H1 (cell line): Measurements from ENCODE around the gene RABL6. TPM values are rescaled to one million over a fixed set of nuclear protein-coding genes. Genes with fewer than 3 reads are reported as not detected.

ENCODE experiments used
- BCL11A ChIP-seq, 2 experiments: IDR thresholded peaks; one replicate each; pipeline ENCODE4 v1.6.1; 2011; ENCODE audit warnings: low read depth in 2 of 2, low read length in 2 of 2, mild to moderate bottlenecking in 2 of 2
- CHD2 ChIP-seq: IDR thresholded peaks from 2 replicates; pipeline ENCODE4 v1.6.1; 2012; ENCODE audit warnings: low read length, improper control_type of control experiment
- TBP ChIP-seq: IDR thresholded peaks from 2 replicates; pipeline ENCODE4 v1.6.1; 2011; ENCODE audit warnings: low read depth, low read length, improper control_type of control experiment
- polyA plus RNA-seq, 7 experiments: library from polyadenylated mRNA; depleted of rRNA in 3 of 7; stranded (reverse) in 5 of 7; unstranded in 2 of 7; fragments of >200 nt in 5 of 7; fragments of 200-250 nt in 2 of 7; gene quantifications; 1 replicate in 5 of 7; 2 replicates in 1 of 7; 4 replicates in 1 of 7; pipeline versions ENCODE4 v1.2.1 to v1.2.3, GENCODE V29; 2011 to 2013; ENCODE audit warnings: missing spikeins in 2 of 7, mixed read lengths in 2 of 7
- total RNA-seq: library from RNA; stranded (reverse); fragmentation: NEBNext Ultra II Directional; extraction: Animal tissue kit (Norgen Biotek cat#: 25700); gene quantifications from 2 replicates; pipeline ENCODE4 v1.2.1, GENCODE V29; 2021
- TF ChIP-seq, protein P1 (sequence below): fragments of 300-600 bp; sonication (generic); IDR thresholded peaks from 2 replicates; pipeline ENCODE4 v1.7.1; 2012; ENCODE audit warnings: low read length, moderate library complexity, mild to moderate bottlenecking, inconsistent platforms; ENCODE audit not compliant: insufficient replicate concordance

RABL6 gene
- total and polyA plus RNA-seq, 2 of the 8 experiments (the other 6 are each of a cell fraction or from before 2014, with no cell fraction given), result 70.1 to 130 TPM

DNA sequence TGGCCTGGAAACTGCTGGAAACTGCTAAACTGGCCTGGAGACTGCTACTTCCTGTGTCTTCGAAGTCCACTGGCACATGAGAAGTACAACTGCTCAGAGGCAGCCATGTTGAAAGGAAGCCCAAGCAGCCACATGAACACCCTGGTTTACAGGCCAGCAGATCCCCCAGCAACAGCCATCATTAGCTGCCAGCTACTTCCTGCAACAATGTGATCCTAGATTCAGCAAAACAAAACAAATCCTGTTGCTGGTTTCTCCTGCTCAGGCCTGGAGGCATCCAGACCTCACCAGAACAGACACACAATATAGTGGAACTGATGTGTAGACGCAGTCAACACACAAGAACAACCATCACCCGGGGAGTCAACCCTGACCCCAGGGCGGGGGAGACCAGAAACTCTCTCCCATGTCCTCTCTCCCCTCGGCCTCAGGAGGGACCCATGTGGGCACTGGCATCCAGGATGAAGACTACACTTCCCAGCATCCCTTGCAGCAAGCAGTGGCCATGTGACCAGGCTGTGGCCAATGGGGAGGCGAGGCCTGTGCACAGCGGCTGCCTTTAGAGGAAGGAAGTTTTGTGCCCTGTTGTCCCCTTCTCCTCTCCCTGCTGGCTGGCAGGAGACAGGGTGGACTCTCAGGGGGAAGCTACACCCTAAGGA lies 34.2 kb upstream of the RABL6 start (continued):
- TF ChIP-seq, protein P1, sequence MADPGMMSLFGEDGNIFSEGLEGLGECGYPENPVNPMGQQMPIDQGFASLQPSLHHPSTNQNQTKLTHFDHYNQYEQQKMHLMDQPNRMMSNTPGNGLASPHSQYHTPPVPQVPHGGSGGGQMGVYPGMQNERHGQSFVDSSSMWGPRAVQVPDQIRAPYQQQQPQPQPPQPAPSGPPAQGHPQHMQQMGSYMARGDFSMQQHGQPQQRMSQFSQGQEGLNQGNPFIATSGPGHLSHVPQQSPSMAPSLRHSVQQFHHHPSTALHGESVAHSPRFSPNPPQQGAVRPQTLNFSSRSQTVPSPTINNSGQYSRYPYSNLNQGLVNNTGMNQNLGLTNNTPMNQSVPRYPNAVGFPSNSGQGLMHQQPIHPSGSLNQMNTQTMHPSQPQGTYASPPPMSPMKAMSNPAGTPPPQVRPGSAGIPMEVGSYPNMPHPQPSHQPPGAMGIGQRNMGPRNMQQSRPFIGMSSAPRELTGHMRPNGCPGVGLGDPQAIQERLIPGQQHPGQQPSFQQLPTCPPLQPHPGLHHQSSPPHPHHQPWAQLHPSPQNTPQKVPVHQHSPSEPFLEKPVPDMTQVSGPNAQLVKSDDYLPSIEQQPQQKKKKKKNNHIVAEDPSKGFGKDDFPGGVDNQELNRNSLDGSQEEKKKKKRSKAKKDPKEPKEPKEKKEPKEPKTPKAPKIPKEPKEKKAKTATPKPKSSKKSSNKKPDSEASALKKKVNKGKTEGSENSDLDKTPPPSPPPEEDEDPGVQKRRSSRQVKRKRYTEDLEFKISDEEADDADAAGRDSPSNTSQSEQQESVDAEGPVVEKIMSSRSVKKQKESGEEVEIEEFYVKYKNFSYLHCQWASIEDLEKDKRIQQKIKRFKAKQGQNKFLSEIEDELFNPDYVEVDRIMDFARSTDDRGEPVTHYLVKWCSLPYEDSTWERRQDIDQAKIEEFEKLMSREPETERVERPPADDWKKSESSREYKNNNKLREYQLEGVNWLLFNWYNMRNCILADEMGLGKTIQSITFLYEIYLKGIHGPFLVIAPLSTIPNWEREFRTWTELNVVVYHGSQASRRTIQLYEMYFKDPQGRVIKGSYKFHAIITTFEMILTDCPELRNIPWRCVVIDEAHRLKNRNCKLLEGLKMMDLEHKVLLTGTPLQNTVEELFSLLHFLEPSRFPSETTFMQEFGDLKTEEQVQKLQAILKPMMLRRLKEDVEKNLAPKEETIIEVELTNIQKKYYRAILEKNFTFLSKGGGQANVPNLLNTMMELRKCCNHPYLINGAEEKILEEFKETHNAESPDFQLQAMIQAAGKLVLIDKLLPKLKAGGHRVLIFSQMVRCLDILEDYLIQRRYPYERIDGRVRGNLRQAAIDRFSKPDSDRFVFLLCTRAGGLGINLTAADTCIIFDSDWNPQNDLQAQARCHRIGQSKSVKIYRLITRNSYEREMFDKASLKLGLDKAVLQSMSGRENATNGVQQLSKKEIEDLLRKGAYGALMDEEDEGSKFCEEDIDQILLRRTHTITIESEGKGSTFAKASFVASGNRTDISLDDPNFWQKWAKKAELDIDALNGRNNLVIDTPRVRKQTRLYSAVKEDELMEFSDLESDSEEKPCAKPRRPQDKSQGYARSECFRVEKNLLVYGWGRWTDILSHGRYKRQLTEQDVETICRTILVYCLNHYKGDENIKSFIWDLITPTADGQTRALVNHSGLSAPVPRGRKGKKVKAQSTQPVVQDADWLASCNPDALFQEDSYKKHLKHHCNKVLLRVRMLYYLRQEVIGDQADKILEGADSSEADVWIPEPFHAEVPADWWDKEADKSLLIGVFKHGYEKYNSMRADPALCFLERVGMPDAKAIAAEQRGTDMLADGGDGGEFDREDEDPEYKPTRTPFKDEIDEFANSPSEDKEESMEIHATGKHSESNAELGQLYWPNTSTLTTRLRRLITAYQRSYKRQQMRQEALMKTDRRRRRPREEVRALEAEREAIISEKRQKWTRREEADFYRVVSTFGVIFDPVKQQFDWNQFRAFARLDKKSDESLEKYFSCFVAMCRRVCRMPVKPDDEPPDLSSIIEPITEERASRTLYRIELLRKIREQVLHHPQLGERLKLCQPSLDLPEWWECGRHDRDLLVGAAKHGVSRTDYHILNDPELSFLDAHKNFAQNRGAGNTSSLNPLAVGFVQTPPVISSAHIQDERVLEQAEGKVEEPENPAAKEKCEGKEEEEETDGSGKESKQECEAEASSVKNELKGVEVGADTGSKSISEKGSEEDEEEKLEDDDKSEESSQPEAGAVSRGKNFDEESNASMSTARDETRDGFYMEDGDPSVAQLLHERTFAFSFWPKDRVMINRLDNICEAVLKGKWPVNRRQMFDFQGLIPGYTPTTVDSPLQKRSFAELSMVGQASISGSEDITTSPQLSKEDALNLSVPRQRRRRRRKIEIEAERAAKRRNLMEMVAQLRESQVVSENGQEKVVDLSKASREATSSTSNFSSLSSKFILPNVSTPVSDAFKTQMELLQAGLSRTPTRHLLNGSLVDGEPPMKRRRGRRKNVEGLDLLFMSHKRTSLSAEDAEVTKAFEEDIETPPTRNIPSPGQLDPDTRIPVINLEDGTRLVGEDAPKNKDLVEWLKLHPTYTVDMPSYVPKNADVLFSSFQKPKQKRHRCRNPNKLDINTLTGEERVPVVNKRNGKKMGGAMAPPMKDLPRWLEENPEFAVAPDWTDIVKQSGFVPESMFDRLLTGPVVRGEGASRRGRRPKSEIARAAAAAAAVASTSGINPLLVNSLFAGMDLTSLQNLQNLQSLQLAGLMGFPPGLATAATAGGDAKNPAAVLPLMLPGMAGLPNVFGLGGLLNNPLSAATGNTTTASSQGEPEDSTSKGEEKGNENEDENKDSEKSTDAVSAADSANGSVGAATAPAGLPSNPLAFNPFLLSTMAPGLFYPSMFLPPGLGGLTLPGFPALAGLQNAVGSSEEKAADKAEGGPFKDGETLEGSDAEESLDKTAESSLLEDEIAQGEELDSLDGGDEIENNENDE, result no peak
- TF ChIP-seq BCL11A (IDR thresholded peaks at IDR 0.05; ENCODE audit: low read depth in 2 of 2, low read length in 2 of 2) (no peak), TBP (no peak), CHD2 (peak; percentile 64)
- TF ChIP-seq, all 59 proteins: peak for 8
